Thyroid gland (tissue), 4 donors: Measurements from ENCODE around the gene PIP4K2A. TPM values are rescaled to one million over a fixed set of nuclear protein-coding genes. Genes with fewer than 3 reads are reported as not detected.

Experiments used
- DNase-seq, 2 donors: peaks; one replicate each; pipeline ENCODE4 v3.0.0-alpha.2; 2019
- H3K27ac ChIP-seq, 3 donors: fragments of 200-600 bp; sonication (generic); 1 replicate in 2 of 3; 2 replicates in 1 of 3; pipeline ENCODE4 v1.5.1; 2016 to 2019; ENCODE audit warnings: mild to moderate bottlenecking in 1 of 3, moderate library complexity in 1 of 3
- H3K27me3 ChIP-seq: fragments of 200-600 bp; sonication (generic); one replicate; pipeline ENCODE4 v1.5.1; 2019
- H3K36me3 ChIP-seq, 2 donors: fragments of 200-600 bp; sonication (generic); one replicate each; pipeline ENCODE4 v1.5.1; 2016 to 2019
- H3K4me1 ChIP-seq, 2 donors: fragments of 200-600 bp; sonication (generic); one replicate each; pipeline ENCODE4 v1.5.1; 2017 to 2019
- H3K4me3 ChIP-seq, 3 donors: fragments of 200-600 bp; sonication (generic); replicated peaks in 1 of 3; 1 replicate in 2 of 3; 2 replicates in 1 of 3; pipeline ENCODE4 v1.5.1; 2016; ENCODE audit warnings: mild to moderate bottlenecking in 1 of 3
- H3K9me3 ChIP-seq: fragments of 200-600 bp; sonication (generic); one replicate; pipeline ENCODE4 v1.5.1; 2017
- POLR2A ChIP-seq, 2 donors: fragments of 450-650 bp; IDR thresholded peaks; one replicate each; pipeline ENCODE4 v1.6.1; 2017; ENCODE audit warnings: antibody characterized with exemption in 2 of 2, mild to moderate bottlenecking in 2 of 2, moderate library complexity in 1 of 2
- WGBS, 2 donors: methylation state at CpG; one replicate each; pipeline ENCODE4 v1.1.5; 2017; 5-methylcytosine and 5-hydroxymethylcytosine counted together
- intact Hi-C: fragments of 100-400 bp; cut with DNase I; formaldehyde crosslinking; loops from one replicate; pipeline ENCODE4 v1.15.1; 2023
- total RNA-seq, 4 donors: library from RNA; depleted of rRNA; stranded (reverse); fragments of >200 nt; gene quantifications; one replicate each; pipeline ENCODE4 v1.2.3, GENCODE V29; 2016
- TF ChIP-seq, protein P1 (sequence below), 6 experiments: fragments of 200-600 bp in 3 of 6; fragments of 450-650 bp in 3 of 6; sonication (generic) in 3 of 6; IDR thresholded peaks; one replicate each; pipeline ENCODE4 v1.5.1; 2016 to 2019; ENCODE audit warnings: antibody characterized with exemption in 6 of 6, mild to moderate bottlenecking in 2 of 6, inconsistent platforms in 1 of 6, moderate library complexity in 1 of 6

PIP4K2A gene
- total RNA-seq, 4 donors from 2014 or later: 16.5 to 23.2 (median 19.3) TPM

DNA sequence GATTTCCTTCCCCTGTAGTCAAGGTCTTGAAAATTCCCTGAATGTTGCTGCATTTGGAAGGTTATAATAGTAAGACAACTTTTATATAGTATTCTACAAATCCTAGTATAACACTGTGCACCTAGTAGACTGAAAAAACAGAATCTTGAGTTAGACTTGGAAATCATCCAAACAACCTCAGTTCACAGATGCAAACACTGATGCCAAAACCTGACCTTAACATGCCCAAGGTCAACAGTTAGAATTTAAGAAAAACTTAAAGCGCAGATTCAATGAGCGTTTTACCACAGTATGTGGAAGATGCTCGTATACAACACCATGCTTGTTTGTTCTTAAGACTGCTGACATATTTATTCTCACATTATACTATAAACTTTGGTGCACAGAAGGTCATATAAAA, 3.0 kb downstream of the PIP4K2A start:
- Histone ChIP-seq H3K4me3 (no peak overlapping the region), H3K27ac (no peak overlapping the region), H3K27me3 (no peaks in the 10 kb centered on the region), H3K9me3 (no peaks in the 10 kb centered on the region), H3K36me3 (no peaks in the 10 kb centered on the region), H3K4me1 (peaks cover 36 to 38% of the 10 kb centered on the region in 2 donors)
- DNase-seq: no peak
- intact Hi-C loops: no loop called here
- TF ChIP-seq, protein P1, sequence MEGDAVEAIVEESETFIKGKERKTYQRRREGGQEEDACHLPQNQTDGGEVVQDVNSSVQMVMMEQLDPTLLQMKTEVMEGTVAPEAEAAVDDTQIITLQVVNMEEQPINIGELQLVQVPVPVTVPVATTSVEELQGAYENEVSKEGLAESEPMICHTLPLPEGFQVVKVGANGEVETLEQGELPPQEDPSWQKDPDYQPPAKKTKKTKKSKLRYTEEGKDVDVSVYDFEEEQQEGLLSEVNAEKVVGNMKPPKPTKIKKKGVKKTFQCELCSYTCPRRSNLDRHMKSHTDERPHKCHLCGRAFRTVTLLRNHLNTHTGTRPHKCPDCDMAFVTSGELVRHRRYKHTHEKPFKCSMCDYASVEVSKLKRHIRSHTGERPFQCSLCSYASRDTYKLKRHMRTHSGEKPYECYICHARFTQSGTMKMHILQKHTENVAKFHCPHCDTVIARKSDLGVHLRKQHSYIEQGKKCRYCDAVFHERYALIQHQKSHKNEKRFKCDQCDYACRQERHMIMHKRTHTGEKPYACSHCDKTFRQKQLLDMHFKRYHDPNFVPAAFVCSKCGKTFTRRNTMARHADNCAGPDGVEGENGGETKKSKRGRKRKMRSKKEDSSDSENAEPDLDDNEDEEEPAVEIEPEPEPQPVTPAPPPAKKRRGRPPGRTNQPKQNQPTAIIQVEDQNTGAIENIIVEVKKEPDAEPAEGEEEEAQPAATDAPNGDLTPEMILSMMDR (IDR thresholded peaks at IDR 0.05): no peak
- no peak for TF ChIP-seq POLR2A (IDR thresholded peaks at IDR 0.05)
- WGBS, 2 donors: 87 to 94% methylated on average over 3 of the region's 3 CpGs

DNA sequence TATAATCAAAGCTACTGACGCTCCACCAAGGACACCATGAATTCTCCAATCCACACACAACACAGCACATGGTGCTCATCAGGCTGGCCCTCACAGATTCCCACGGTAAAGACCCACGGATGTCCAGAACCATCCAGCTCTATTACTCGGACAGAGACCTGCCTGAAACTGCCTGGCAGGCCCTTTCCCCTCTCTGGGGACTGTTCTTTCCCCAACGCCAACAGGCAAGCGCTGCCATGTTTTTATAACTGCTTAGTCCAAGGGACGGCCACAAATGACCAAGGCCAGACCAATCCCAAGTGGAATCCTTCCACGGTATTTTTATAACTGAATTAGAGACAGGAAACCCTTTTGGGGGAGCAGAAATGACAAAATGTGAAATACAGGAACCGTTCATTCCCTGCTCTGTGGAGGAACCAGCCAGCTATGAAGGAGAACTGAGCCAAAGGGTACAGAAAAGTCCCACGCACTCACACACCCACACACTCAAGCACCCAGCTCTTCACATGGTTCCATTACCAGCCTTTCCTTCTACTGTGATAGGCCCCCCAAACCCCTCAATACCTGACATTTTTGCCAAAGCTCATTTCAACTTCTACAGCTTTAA, 4.1 kb downstream of the PIP4K2A start:
- H3K36me3 ChIP-seq: no peaks in the 10 kb centered on the region
- peak; percentile 21 to 32 for DNase-seq
- no peaks in the 10 kb centered on the region for H3K27me3 ChIP-seq
- TF ChIP-seq POLR2A (IDR thresholded peaks at IDR 0.05): no peak
- TF ChIP-seq, protein P1 (IDR thresholded peaks at IDR 0.05): no peak
- WGBS, 2 donors: 61 to 64% methylated on average over 10 of the region's 10 CpGs
- H3K9me3 ChIP-seq: no peaks in the 10 kb centered on the region
- intact Hi-C loops: no loop called here
- peaks cover 36 to 38% of the 10 kb centered on the region in 2 donors for H3K4me1 ChIP-seq
- no peak overlapping the region for H3K4me3 ChIP-seq
- H3K27ac ChIP-seq: no peak overlapping the region

DNA sequence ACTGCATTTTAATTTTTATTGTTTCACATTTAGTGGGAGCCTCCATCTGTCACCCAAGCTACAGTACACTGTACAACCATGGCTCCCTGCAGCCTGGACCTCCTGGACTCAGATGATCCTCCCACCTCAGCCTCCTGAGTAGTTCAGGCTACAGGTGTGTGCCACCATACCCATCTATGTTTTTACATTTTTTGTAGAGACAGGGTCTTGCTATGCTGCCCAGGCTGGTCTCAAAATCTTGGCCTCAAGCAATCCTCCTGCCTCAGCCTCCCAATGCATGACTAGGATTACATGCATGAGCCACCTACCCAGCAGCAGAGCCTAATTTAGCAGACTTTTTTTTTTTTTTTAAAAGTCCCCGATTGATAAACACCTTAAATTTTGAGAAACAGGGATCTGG, 5.6 kb downstream of the PIP4K2A start:
- Histone ChIP-seq H3K4me3 (no peak overlapping the region), H3K9me3 (no peaks in the 10 kb centered on the region), H3K4me1 (peaks cover 33 to 38% of the 10 kb centered on the region in 2 donors), H3K27me3 (no peaks in the 10 kb centered on the region), H3K27ac (no peak overlapping the region), H3K36me3 (no peaks in the 10 kb centered on the region)
- WGBS, 2 donors: 94 to 98% methylated on average over 1 of the region's 1 CpG
- no peak for TF ChIP-seq POLR2A (IDR thresholded peaks at IDR 0.05)
- intact Hi-C loops: no loop called here
- DNase-seq: no peak

DNA sequence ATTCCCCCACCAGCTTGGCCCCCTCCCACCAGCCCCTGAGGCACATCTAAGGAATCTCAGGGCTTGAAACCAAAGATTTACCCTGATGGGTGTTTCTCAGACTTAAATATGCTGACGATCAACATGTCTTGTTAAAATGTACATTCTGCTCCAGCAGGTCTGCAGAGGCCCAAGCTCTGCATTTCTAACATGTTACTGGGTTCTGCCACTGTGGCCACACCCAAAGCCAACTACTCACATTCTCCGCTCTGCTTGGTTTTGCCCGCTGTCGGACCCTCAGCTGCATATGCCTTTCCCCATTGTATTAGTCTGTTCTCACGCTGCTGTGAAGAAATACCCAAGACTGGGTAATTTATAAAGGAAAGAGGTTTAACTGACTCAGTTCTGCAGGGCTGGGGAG, 8.9 kb downstream of the PIP4K2A start:
- peaks cover 10 to 15% of the 10 kb centered on the region in 2 donors for H3K4me1 ChIP-seq
- H3K4me3 ChIP-seq: no peak overlapping the region
- intact Hi-C loops: no loop called here
- H3K36me3 ChIP-seq: no peaks in the 10 kb centered on the region
- H3K27me3 ChIP-seq: no peaks in the 10 kb centered on the region
- no peak overlapping the region for H3K27ac ChIP-seq
- 95 to 96% methylated on average over 5 of the region's 5 CpGs for WGBS, 2 donors
- no peak for DNase-seq
- TF ChIP-seq, protein P1 (IDR thresholded peaks at IDR 0.05): no peak
- TF ChIP-seq POLR2A (IDR thresholded peaks at IDR 0.05): no peak
- H3K9me3 ChIP-seq: no peaks in the 10 kb centered on the region

DNA sequence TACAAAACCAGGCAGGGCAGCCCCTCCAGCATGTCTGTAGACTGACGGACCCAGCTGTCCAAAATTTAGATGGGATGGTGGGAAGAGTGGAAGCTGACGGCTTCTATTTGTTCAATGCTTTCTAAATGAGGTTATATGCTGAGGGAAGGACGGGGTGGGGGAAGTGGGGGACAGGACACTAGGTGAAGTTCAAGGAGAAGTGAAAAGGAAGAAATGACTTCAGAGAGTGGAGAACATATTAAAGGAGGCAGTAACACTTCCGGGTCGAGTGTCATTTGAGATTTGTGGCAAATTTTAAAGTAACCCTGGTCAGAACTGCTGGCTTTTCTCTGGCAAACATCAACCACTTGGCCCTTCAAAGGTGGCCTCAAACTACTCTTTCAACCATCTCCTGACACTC, 9.4 kb downstream of the PIP4K2A start:
- no peak for DNase-seq
- Histone ChIP-seq H3K27ac (no peak overlapping the region), H3K4me3 (no peak overlapping the region), H3K36me3 (no peaks in the 10 kb centered on the region), H3K27me3 (no peaks in the 10 kb centered on the region), H3K4me1 (peaks cover 5 to 9% of the 10 kb centered on the region in 2 donors), H3K9me3 (no peaks in the 10 kb centered on the region)
- intact Hi-C loops: no loop called here
- 80 to 91% methylated on average over 5 of the region's 5 CpGs for WGBS, 2 donors
- no peak for TF ChIP-seq POLR2A (IDR thresholded peaks at IDR 0.05)
- TF ChIP-seq, protein P1 (IDR thresholded peaks at IDR 0.05): no peak
